ENCODE results near the gene LILRB3.
A peak's percentile ranks its signal among the peaks of the same experiment; 100 is the strongest.
"Not testable (repeated sequence)": the region's sequence is repeated elsewhere in the genome, so short reads cannot be mapped to it uniquely, and the experiment has no call there.

LILRB3 gene

DNA sequence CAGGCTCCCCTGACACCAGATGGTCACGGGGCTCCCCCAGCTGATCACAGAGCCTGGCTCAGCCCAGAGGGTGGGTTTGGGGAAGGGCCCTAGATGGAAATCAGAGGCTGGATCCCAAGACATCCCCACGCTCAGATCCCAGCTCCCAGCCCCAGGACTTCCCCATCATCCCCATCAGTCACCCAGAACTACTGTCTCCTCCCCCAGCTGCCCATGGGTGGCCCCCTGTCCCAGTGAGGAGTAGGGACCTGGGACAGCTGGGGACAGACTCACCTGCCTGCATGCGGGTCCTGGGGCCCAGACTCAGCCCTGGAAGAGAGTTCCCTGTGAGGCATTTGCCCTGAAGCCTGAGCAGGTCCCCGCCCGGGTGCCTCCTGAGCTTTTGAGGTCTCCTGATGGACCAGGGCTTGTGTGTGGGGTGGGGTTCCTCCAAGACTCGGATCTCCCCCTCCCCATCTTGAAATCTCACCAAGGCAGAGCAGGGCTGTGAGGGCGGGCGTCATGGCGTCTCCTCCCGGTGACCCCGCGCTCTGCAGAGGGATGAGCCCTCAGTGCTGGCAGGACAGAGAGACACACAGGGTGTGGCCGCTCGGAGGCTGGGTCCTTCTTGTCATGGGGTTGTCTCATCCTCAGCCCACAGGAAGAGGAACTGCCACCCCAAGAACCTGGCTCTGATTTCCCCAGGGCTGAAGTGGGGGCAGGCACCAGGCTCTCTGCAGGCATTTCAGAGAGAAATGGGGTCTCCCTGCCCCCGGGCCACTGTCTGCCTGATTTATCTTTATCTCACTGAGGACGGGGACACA, at the start of gene LILRB3:
LILRB3 (minus strand) TSS at position 534 of the 803 bp plus-strand sequence; CDS start at position 503, 31 bp downstream.
- not testable (repeated sequence) for H3K4me3 Mint-ChIP-seq, DNase-seq, H3K9me3 Mint-ChIP-seq
- ATAC-seq (replicated peaks): peak; percentile 48 to 58
- Mint-ChIP-seq H3K27me3 (peaks cover 14 to 27% of the 10 kb centered on the region in 2 donors), H3K27ac (peak within 1 kb of the TSS; percentile 4), H3K36me3 (peaks cover 7 to 10% of the 10 kb centered on the region in 2 donors), H3K4me1 (peaks cover 4 to 11% of the 10 kb centered on the region in 2 donors)

DNA sequence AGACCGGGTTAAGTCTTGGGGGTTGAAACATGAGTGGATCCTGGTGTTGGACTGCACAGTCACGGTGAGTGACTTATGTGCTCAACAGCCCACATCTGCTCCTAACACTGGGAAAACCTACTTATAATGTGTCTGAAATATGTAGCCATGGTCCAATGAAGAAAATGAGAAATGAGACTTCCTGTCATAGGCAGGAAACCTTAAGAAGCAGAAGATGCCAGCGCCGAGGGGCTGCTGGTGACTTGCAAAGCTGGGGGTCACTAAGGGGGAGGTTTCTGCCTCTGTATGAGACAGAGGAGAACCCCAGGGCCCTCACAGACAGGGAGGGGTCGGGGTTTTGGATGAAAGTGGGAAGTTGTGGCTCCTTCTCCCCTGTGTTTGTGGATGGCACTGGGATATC, 49.4 kb upstream of the LILRB3 start:
- not testable (repeated sequence) for H3K36me3 Mint-ChIP-seq; H3K27ac Mint-ChIP-seq; DNase-seq; H3K9me3 Mint-ChIP-seq; ATAC-seq (replicated peaks); H3K4me3 Mint-ChIP-seq
- Mint-ChIP-seq H3K4me1 (peaks cover 7 to 11% of the 10 kb centered on the region in 2 donors), H3K27me3 (peaks cover 53 to 65% of the 10 kb centered on the region in 2 donors)

DNA sequence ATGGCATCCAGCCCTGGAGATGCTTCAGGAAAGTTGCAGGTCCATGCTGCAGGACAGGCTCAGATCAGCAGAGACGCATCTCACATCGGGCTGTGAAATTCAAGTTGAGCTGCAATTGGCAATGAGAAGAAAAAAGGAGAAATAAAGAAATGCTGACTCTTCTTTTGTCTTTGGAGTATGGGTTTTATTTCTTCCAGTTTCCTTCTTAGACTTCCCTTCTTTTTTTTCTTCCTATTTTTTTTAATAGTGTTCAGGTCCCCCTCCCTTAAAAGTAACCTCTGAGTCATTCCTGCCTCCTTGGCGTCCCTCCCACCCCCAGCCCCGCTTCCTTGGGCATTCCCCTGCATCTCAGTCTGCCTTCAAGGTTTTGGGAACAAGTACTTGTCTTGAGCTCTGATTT, 48.8 kb upstream of the LILRB3 start:
- not testable (repeated sequence) for DNase-seq; ATAC-seq (replicated peaks); H3K27ac Mint-ChIP-seq; H3K4me3 Mint-ChIP-seq; H3K9me3 Mint-ChIP-seq; H3K36me3 Mint-ChIP-seq
- H3K4me1 Mint-ChIP-seq: peaks cover 7 to 11% of the 10 kb centered on the region in 2 donors
- H3K27me3 Mint-ChIP-seq: peaks cover 53 to 60% of the 10 kb centered on the region in 2 donors

DNA sequence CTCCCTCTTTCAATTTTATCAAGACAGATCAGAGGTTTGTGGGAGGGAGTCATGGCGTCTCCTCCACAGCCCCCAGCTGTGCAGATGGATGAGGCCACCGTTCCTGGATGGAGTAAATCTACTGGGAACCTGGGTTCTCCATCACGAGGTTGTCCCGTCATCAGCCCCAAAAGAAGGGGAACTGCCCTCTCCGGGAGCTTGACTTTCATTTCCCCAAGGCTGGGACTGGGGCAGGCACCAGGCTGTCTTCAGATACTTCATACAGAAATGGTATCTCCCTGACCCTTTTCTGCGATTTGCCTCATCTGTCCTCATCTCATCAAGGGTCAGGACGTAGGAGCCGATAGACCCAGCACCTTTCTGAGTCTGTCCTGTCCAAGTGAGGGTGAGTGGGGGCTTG, 48.3 kb upstream of the LILRB3 start:
- Mint-ChIP-seq H3K36me3 (no peaks in the 10 kb centered on the region), H3K27ac (no peak overlapping the region), H3K27me3 (peaks cover 55 to 57% of the 10 kb centered on the region in 2 donors), H3K4me3 (no peak overlapping the region), H3K9me3 (no peaks in the 10 kb centered on the region), H3K4me1 (peaks cover 9 to 11% of the 10 kb centered on the region in 2 donors)
- no peak for DNase-seq
- ATAC-seq (replicated peaks): no peak

DNA sequence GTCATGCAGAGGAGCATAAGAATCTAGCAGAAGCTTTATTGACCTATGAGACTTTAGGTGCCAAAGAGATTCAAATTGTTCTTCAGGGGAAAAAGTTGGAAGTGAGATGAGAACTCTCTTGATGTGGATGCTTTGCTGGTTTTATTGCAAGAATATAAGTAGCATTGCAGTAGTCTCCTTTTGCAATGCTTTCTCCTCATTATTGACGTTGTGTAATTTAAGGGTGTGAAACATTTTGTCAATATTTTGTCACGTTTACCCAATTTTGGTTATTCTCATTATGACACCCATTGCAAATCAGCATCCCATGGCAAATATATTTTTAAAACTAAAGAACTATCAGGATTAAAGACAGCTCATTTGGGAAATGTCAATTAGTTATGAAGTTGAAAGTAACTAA, 46.1 kb upstream of the LILRB3 start:
- H3K4me1 Mint-ChIP-seq: peaks cover 11% of the 10 kb centered on the region in 2 donors
- H3K27me3 Mint-ChIP-seq: peaks cover 50 to 57% of the 10 kb centered on the region in 2 donors
- DNase-seq (no peak), ATAC-seq (replicated peaks) (no peak)
- no peaks in the 10 kb centered on the region for H3K36me3 Mint-ChIP-seq
- H3K27ac Mint-ChIP-seq: no peak overlapping the region
- no peaks in the 10 kb centered on the region for H3K9me3 Mint-ChIP-seq
- H3K4me3 Mint-ChIP-seq: no peak overlapping the region

DNA sequence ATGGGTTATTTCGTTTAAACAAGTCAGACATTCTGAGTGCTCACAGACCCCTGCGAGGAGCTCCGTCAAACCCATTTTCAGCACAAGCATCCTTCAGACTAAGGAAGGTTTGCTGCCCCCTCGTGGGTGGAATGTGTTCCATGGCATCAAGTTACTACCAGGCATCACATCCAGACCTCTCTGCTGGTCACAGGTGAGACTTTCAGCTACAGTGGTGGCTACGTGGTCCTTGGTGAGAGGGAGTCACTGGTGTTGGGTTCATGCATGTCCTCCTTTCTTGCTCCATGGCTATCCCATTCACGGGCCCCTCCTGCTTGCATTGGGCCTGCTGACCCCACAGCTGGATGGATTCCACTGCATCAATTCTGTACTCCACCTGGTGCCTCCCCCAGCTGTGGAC, 43.3 kb upstream of the LILRB3 start:
- peak; percentile 41 for DNase-seq
- Mint-ChIP-seq H3K27me3 (peaks cover 43 to 47% of the 10 kb centered on the region in 2 donors), H3K27ac (no peak overlapping the region)

DNA sequence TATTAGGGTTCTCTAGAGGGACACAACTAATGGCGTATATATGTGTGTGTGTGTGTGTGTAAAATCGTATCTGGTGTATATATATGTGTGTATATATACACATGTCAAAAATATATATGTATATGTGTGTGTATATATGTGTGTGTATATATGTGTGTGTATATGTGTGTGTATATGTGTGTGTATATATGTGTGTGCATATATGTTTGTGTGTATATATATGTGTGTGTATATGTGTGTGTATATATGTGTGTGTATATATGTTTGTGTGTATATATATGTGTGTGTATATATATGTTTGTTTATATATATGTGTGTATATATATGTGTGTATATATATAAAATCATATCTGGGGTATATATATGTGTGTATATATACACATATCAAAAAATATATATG, 39.7 kb upstream of the LILRB3 start:
- H3K4me1 Mint-ChIP-seq: peaks cover 0 to 4% of the 10 kb centered on the region in 2 donors
- no peaks in the 10 kb centered on the region for H3K36me3 Mint-ChIP-seq
- no peak overlapping the region for H3K27ac Mint-ChIP-seq
- no peak overlapping the region for H3K4me3 Mint-ChIP-seq
- H3K9me3 Mint-ChIP-seq: no peaks in the 10 kb centered on the region
- DNase-seq (no peak), ATAC-seq (replicated peaks) (no peak)
- peaks cover 30 to 46% of the 10 kb centered on the region in 2 donors for H3K27me3 Mint-ChIP-seq

More for the DNA sequence above, 43.3 kb upstream of the LILRB3 start:
- peak; percentile 89 to 91 for ATAC-seq (replicated peaks)
- Mint-ChIP-seq H3K4me3 (no peak overlapping the region), H3K9me3 (no peaks in the 10 kb centered on the region), H3K4me1 (peaks cover 0 to 4% of the 10 kb centered on the region in 2 donors), H3K36me3 (no peaks in the 10 kb centered on the region)

DNA sequence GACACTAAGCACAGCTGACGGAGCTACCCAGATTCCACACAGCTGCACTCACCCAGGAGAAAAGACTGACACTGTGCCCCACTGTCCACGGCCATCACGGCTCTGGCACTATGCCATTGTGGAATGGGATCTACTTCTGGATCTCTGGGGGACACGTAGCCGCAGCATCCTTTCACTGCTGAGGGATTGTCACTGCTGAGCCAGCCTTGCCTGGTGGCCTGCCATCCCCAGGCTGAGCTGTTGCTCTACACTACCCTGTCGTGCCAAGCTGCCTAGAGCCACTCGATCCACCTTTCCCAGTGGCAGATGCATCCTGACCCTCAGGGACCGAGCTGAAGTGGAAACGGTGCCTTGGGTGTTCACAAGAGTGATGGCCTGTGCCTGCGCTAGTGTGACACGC, 39.3 kb upstream of the LILRB3 start:
- peaks cover 30 to 48% of the 10 kb centered on the region in 2 donors for H3K27me3 Mint-ChIP-seq
- no peaks in the 10 kb centered on the region for H3K9me3 Mint-ChIP-seq
- ATAC-seq (replicated peaks) (no peak), DNase-seq (no peak)
- H3K36me3 Mint-ChIP-seq: no peaks in the 10 kb centered on the region
- H3K27ac Mint-ChIP-seq: no peak overlapping the region
- H3K4me1 Mint-ChIP-seq: peaks cover 0 to 4% of the 10 kb centered on the region in 2 donors
- no peak overlapping the region for H3K4me3 Mint-ChIP-seq

DNA sequence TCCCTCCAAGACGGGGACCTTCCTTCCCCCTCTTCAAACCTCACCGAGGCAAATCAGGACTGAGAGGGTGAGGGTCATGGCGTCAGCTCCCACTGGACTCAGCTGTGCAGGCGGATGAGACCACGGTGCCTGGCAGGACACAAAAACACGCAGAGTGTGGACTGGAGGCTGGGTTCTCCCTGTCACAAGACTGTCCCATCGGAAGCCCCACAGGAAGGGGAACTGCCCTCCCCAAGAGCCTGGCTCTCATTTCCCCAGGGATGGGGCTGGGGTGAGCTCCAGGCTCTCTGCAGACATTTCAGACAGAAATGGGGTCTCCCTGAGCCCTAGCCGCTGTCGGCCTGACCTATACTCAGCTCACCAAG, 34.3 kb upstream of the LILRB3 start, which contains the start of gene LILRB5:
LILRB5 (minus strand) TSS at position 158 of the 365 bp plus-strand sequence; CDS start at position 78, 80 bp downstream.
- no peak within 1 kb of the TSS for H3K27ac Mint-ChIP-seq
- H3K36me3 Mint-ChIP-seq: no peaks in the 10 kb centered on the region
- ATAC-seq (replicated peaks): no peak
- no peak for DNase-seq
- H3K4me1 Mint-ChIP-seq: no peaks in the 10 kb centered on the region
- no peaks in the 10 kb centered on the region for H3K9me3 Mint-ChIP-seq
- peaks cover 39 to 69% of the 10 kb centered on the region in 2 donors for H3K27me3 Mint-ChIP-seq
- H3K4me3 Mint-ChIP-seq: no peak within 1 kb of the TSS

DNA sequence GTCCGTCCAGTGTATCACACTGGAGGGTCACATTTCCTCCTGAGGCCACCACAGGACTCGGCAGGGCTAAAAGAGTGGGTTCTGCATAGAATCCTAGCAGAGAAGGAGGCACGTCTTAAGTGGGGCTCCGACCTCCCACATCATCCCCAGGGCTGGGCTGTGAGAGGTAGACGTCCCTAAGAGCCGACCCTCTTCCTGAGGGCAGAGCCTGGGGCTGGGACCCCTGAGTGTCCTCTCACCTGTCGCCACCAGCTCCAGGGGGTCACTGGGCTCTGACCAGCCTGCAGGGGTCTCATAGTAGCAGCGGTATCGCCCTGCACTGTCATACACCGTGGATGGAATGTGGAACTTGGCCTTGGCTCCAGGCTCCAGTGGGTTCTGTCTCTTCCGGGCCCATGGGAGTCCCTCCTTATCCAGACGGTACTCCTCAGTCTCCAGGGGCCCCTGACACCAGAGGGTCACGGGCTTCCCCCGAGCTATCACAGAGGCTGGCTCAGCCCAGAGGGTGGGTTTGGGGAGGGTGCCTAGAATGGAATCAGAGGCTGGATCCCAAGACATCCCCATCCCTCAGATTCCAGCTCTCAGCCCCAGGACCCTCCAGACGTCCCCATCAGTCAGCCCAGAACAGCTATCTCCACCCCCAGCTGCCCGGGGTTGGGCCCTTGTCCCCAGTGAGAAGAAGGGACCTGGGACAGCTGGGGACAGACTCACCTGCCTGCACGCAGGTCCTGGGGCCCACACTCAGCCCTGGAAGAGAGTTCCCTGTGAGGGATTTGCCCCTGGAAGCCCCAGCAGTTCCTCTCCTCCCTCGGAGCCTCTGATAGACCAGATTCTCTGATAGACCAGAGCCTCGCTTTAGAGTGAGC, 33.7 kb upstream of the LILRB3 start:
- Mint-ChIP-seq H3K4me3 (no peak overlapping the region), H3K27me3 (peaks cover 33 to 65% of the 10 kb centered on the region in 2 donors), H3K27ac (no peak overlapping the region), H3K9me3 (no peaks in the 10 kb centered on the region), H3K36me3 (no peaks in the 10 kb centered on the region), H3K4me1 (no peaks in the 10 kb centered on the region)
- ATAC-seq (replicated peaks) (no peak), DNase-seq (no peak)

DNA sequence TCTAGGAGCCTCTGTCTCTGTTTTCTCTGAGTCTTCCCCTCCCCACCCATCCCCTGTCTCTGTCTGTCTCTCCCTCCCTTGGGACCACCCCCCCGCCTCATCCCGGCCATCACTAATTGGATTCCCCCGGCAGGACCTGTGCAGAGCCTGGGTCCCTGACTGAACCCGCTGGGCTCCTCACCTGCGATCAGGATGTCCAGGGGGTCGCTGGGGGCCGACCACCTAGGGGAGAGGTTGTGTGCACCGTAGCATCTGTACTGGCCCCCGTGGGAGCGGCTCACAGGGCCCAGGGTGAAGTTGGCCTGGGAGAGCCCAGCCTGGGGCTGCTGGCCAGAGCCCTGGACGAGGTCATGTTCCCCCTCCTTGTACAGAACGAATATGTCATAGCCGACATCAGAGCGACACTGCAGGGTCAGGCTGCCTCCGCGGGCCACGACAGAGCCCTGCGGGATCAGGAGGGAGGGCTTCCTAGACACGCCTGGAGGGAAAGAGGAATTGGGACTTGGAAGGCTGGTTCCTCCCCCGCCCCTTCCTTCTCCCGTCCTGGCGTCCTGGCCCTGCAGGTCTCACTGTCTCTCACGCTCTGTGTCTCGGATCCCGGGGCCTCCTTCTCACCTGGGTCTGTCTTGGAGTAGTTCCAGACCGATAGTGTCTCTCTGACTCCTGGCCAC, 32.4 kb upstream of the LILRB3 start:
- H3K27me3 Mint-ChIP-seq: peaks cover 32 to 63% of the 10 kb centered on the region in 2 donors
- no peak for ATAC-seq (replicated peaks)
- no peak for DNase-seq
- no peaks in the 10 kb centered on the region for H3K36me3 Mint-ChIP-seq
- no peaks in the 10 kb centered on the region for H3K9me3 Mint-ChIP-seq
- H3K27ac Mint-ChIP-seq: no peak overlapping the region
- no peak overlapping the region for H3K4me3 Mint-ChIP-seq
- no peaks in the 10 kb centered on the region for H3K4me1 Mint-ChIP-seq

DNA sequence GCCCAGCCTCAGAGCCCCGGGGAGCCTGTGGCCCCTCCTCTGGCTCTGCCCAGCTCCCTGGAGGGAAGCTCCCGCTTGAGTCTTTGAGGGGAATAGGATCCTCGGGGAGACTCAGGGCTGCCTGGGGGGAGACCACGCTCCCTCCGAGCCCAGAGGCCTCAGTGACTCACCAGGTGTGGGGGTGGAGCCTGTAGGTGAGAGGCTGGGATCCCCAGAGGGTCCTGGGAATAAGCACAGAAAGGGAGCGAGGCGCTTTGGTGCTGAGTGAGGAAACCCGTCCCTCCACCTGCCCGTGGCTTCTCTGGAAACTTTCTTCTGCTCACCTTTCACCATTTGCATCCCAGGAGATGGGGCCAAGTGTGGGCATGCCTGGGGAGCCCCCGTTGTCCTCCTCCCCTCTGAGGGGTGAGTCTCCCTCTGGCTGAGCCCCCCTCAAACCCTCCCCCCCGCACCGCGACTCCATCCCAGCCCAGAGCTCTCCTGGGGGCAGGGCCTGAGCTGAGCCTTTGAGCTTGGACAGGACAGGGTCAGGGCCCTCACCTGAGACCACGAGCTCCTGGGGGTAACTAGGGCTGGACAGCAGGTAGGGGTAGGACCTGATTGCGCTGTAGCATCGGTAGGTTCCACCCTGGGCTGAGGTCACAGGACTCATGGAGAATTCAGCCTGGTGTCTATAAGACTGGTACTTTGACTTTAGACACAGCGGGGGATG, 31.5 kb upstream of the LILRB3 start:
- Mint-ChIP-seq H3K27me3 (peaks cover 33 to 67% of the 10 kb centered on the region in 2 donors), H3K4me1 (no peaks in the 10 kb centered on the region), H3K4me3 (no peak overlapping the region), H3K9me3 (no peaks in the 10 kb centered on the region), H3K36me3 (no peaks in the 10 kb centered on the region), H3K27ac (no peak overlapping the region)
- no peak for DNase-seq
- ATAC-seq (replicated peaks): no peak

DNA sequence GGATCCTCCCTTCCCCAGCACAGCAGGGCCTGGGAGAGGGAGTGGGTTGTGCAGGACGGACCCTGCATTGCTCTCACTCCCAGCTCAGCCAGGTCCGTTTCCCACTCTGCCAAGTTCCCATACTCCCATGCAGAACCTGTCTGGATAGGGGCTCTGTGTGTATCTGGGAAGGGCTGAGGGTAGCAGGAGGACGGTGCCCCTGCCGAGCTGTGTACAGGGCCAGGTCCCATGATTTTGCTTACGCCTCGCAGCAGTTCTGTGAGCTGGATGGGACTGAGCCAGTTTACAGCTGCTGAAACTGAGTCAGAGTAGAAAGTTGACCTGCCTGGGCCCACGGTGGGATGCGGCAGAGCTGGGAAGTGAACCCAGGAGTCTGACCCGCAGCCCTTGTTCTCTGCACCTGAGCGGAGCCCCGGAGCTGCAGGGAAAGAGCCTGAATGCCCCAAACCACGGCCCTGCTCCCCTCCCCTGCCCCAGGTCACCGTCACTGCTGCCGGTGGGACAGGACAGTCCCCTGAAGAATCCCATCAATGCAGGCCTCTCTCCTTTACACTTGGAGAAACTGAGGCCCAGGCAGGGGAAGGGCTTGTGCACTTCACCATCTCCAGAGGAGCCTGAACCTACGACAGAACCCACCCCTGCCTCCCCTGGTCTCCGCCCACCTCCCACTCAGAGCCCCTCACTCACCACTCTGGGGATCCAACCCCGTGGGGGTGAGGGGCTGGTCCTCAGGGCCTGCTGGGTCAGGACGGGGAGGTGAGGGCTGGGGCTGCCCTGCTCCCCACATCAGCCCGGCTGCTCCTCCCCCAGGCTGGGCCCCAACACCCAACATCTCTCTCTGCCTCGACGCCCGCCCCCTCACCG, 30.8 kb upstream of the LILRB3 start:
- Mint-ChIP-seq H3K4me3 (no peak overlapping the region), H3K36me3 (no peaks in the 10 kb centered on the region), H3K27ac (no peak overlapping the region), H3K27me3 (peaks cover 34 to 67% of the 10 kb centered on the region in 2 donors), H3K4me1 (peaks cover 0 to under 1% of the 10 kb centered on the region in 2 donors), H3K9me3 (no peaks in the 10 kb centered on the region)
- no peak for ATAC-seq (replicated peaks)
- DNase-seq: no peak

Measured in stimulated activated naive B cell treated with anti-CD40 and anti-IgM and Interleukin-4, amounts not matched to agents 10 μg/mL and 1 μg/mL and 100 μg/mL, for 72 hours (primary cell).